Mucosa of descending colon (tissue), 3 donors: ENCODE measurements around the gene MMP10. TPM values are rescaled to one million over a fixed set of nuclear protein-coding genes. Genes with fewer than 3 reads are reported as not detected.

Experiments
- ATAC-seq: fragments of 200-7000 bp; cut with Tn5 transposase; one replicate; pipeline ENCODE4 v1.9.1; 2020; ENCODE audit warnings: mild to moderate bottlenecking, moderate library complexity
- DNase-seq, 3 donors: peaks; one replicate each; pipeline ENCODE4 v3.0.0-alpha.2; 2020
- H3K36me3 ChIP-seq: fragments of 200-600 bp; one replicate; pipeline ENCODE4 v1.8.0; 2021; ENCODE audit warnings: low read depth, mild to moderate bottlenecking
- H3K4me1 ChIP-seq: fragments of 200-600 bp; one replicate; pipeline ENCODE4 v1.8.0; 2021; ENCODE audit warnings: low read depth, mild to moderate bottlenecking
- H3K4me3 ChIP-seq: fragments of 200-600 bp; one replicate; pipeline ENCODE4 v1.8.0; 2021; ENCODE audit warnings: mild to moderate bottlenecking
- H3K9me3 ChIP-seq: fragments of 200-600 bp; one replicate; pipeline ENCODE4 v1.8.0; 2021; ENCODE audit warnings: mild to moderate bottlenecking
- CTCF ChIP-seq: fragments of 200-600 bp; IDR thresholded peaks from one replicate; pipeline ENCODE4 v1.8.0; 2022; ENCODE audit warnings: antibody characterized with exemption, mild to moderate bottlenecking
- intact Hi-C, 2 donors: fragments of 100-400 bp; cut with DNase I in 1 of 2; cut with micrococcal nuclease in 1 of 2; formaldehyde crosslinking; loops; one replicate each; pipeline versions ENCODE4 v1.11.0 to v1.11.1; 2022; cut with DNase I, micrococcal nuclease
- total RNA-seq, 3 donors: library from RNA; stranded (reverse); fragmentation: NEBNext Ultra II Directional in 2 of 3; extraction: Animal tissue kit (Norgen Biotek cat#: 25700) in 2 of 3; gene quantifications; one replicate each; pipeline versions ENCODE4 v1.2.1 to v1.2.4, GENCODE V29; 2021 to 2023
- donor health status: DM: no; HTN: no; CAD: no; lungs with moderate emphysema.
- donor health status: DM: no; HTN: no; CAD: no.
- donor health status: DM: no; HTN: yes; CAD: no.

MMP10 gene
- total RNA-seq, 3 donors from 2014 or later, result 0.16 TPM; not detected in 2

GRCh38 chr11:102800767-102801166 lies 20.3 kb upstream of the MMP10 start:
- no peak for DNase-seq
- intact Hi-C loops, result no loop called here
- Histone ChIP-seq H3K9me3 (no peaks in the 10 kb centered on the region), H3K4me1 (no peaks in the 10 kb centered on the region), H3K4me3 (no peak overlapping the region), H3K36me3 (no peaks in the 10 kb centered on the region)
- ATAC-seq, result no peak
- no peak for TF ChIP-seq CTCF

- no peaks in the 10 kb centered on the region for H3K9me3 ChIP-seq
- H3K36me3 ChIP-seq, result no peaks in the 10 kb centered on the region
- DNase-seq (no peak), ATAC-seq (no peak)
- H3K4me3 ChIP-seq, result no peak overlapping the region
- H3K4me1 ChIP-seq, result no peaks in the 10 kb centered on the region
- TF ChIP-seq CTCF, result no peak
- intact Hi-C loops, result no loop called here
These were observed 19.4 kb upstream of the MMP10 start for GRCh38 chr11:102799681-102800340.

- Histone ChIP-seq H3K4me1 (peaks cover 12% of the 10 kb centered on the region), H3K9me3 (no peaks in the 10 kb centered on the region), H3K36me3 (no peaks in the 10 kb centered on the region), H3K4me3 (no peak within 1 kb of the TSS)
- ATAC-seq (peak; percentile 19), DNase-seq (no peak)
- TF ChIP-seq CTCF, result no peak
- intact Hi-C loops, result no loop called here
These were observed 17.8 kb upstream of the MMP10 start, which contains the start of gene MMP1 for GRCh38 chr11:102798012-102798746. TSS of gene MMP1 (minus strand) at chr11:102798160. CDS start at chr11:102798092, 68 bp downstream.

GRCh38 chr11:102794382-102794781 lies 14.0 kb upstream of the MMP10 start:
- ATAC-seq, result peak; percentile 43
- Histone ChIP-seq H3K4me3 (no peak overlapping the region), H3K4me1 (peaks cover 12% of the 10 kb centered on the region), H3K36me3 (no peaks in the 10 kb centered on the region), H3K9me3 (no peaks in the 10 kb centered on the region)
- intact Hi-C loops, result no loop called here
- TF ChIP-seq CTCF, result no peak
- no peak for DNase-seq

GRCh38 chr11:102793677-102794290 lies 13.4 kb upstream of the MMP10 start:
- Histone ChIP-seq H3K9me3 (no peaks in the 10 kb centered on the region), H3K4me3 (no peak overlapping the region), H3K4me1 (peaks cover 12% of the 10 kb centered on the region), H3K36me3 (no peaks in the 10 kb centered on the region)
- DNase-seq, result peak in 2 of 3 donors; percentile 21 to 24
- peak; percentile 91 for ATAC-seq
- no peak for TF ChIP-seq CTCF
- intact Hi-C loops, result no loop called here
